NCI-H1417 treated with DMSO at 0.1 percent for 48 hours (cell line): ENCODE data around the gene NCAPD3.

Experiments used
- DNase-seq: peaks from one replicate; lab custom pipeline; 2025; lab: John Stamatoyannopoulos, UW

Gene NCAPD3

DNA sequence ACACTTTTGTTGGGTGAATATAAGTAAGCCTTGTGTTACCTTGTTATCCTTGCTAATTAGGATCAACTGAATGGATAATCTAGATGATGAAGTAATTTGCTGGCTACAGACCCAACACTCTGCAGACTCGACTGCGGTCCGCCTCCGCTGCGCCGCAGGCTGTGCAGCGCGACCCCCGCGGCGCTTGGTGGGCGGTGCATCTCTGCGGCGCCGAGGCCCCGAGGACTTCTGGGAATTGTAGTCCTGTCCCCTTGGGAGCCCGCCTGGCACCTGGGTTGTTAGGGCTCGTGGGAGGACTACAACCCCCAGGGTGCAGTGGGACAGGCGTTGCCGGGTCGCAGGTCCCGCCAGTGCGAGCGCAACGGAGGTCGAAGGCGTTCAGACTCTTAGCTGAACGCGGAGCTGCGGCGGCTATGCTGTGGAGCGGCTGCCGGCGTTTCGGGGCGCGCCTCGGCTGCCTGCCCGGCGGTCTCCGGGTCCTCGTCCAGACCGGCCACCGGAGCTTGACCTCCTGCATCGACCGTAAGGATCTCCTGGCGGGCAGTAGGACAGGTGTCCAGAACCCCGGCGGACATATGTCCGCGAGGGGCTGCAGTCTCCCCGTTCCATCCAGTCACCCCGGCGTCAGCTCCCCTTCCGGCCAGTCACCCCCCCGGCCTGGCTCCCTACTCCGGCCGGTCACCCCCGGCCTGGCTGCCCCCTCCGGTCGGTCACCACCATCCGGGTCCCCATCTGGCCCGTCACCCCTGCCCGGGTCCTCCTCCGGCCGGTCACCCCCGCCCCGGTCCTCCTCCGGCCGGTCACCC is 29.6 kb upstream of the NCAPD3 start, which contains the start of the genes ACAD8 and THYN1:
ACAD8 (plus strand) TSS at position 381 of the 806 bp plus-strand sequence; CDS start at position 414, 33 bp downstream.
THYN1 (minus strand) TSS at position 165 of the 806 bp plus-strand sequence. CDS start 470 bp downstream, outside the sequence.
- DNase-seq, result peak; percentile 79

DNA sequence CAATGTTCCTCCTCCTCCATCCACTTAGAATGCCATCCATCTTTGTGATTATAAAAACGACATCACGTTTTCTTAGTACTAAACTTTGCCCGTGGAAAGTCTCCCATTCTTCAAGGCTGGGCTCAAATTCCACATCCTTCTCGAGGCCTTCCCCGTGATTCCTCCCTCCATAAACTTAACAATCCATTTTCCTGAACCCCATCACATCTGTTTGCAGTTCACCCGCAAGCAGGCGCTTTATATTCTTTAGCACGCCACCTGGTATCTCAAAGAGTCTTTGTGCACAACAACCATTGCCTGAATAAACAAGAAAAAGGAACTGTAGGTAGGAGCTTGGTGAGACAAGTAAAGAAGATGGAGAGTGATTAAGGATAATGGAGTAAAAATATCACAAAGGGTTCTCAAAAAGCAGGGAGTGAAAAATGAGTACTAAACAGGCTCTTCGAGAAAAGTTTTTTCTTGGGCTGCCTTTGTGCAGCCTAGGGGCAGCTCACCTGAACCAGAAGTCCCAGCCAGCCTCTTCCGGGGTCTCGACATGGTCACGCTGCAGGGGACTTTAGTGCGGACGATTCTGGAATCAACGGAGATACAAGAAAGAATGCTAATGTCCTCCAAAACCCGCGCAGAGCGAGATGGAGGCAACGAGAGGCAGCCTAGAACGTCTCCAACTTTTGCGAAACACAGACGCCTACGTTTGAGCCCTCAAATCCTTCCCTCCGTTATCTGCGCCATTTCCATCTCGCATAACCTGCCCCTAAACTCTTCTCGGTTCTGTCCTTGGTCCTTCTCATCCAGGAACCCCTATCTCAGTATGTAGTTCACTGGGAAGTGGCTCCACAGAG is 28.8 kb upstream of the NCAPD3 start:
- no peak for DNase-seq

DNA sequence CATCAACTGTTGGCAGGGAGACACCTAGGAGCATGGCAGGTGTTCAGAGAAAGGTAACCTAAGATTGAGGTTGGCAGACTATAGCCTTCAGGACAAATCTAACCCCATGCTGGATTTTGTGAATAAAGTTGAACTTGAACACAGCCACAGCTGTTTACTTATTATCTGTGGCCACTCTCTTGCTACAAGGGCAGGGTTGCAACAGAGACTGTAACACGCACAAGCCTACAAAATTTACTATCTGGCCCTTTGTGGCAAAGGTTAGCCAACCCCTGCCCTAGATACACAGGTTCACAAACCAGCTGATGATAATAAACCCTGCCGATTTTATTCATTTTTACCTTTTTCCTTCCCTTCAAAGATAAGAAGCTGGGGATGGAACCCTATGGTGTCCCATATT is 26.9 kb upstream of the NCAPD3 start:
- no peak for DNase-seq

DNA sequence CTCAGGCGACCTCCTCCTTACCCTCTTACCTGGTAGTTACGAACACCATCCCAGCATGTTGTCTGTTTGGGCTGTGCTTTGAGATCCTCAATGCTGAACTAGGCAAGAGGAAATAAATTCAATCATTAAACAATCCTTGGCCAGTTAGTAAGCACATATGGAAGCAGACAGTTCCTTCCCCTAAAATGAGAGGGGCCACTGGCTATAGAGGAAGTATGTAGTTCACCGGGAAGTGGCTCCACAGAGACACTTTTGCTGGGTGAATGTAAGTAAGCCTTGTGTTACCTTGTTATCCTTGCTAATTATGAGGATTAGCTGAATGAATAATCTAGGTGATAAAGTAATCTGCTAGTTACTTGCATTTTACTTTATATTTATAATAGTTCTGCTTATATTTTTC is 26.5 kb upstream of the NCAPD3 start:
- DNase-seq, result no peak

DNA sequence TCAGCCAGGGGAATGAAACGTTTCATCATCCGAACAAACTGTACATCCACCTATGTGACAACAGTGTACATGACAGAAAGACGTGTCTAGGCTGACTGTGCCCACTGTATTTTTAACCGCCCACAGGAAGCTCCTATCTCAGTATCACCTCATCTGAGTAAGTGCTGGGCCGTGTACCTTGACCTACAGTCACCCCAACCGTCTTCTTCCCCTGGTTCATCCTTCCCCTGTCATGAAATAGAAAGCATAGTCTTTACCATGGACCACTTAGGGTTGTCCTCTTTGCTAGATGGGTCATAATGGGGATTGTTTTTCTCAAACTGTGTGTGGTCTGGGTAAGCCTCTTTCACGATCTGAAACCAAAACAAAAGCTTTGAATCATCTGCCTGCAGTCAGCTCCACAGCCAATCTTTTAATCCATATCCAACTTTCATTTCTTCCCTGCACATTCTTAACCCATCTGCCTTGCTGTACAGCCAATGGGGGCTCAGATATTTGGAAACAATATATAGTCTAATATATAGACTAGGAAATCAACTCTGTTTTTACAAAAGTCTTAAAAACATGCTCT is 25.2 kb upstream of the NCAPD3 start:
- DNase-seq, result no peak

DNA sequence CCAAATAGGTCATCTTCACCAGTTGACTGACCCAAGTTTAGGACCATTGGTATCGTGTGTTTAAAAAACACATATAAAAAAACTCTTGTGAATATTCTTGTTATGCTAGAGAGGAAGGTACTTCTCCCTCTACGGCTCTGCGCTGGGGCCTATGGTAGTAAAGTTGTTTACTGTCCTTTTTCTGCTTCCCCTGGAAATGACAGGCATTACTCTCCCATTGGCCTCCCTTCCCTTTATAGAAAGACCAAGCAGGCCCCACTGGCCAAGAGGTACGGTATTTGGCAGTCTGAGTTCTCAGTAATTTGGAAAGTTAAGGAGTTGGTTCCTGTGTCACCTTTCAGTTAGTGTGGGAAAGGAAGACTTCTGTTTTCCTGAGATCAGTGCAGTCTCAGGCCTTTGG is 22.9 kb upstream of the NCAPD3 start:
- no peak for DNase-seq

DNA sequence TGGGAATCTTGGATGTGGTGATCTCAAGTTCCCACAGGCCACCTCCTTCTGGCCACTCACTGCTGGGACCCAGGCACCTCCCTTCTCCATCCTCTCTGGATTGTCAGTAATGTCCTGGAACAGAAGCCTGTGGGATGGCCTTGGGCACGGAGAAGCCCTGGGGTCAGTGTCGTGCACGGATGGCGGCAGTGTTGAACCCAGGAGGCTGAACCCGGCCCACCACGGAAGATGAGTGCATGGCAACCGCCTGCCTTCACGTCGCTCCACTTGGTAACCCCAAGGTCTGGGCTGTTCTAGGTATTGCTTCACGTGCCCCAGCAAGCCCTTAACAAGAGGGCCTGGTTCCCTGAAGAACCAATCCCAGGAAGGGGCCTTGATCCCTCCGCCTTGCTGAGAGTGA is 22.3 kb upstream of the NCAPD3 start:
- DNase-seq, result no peak

DNA sequence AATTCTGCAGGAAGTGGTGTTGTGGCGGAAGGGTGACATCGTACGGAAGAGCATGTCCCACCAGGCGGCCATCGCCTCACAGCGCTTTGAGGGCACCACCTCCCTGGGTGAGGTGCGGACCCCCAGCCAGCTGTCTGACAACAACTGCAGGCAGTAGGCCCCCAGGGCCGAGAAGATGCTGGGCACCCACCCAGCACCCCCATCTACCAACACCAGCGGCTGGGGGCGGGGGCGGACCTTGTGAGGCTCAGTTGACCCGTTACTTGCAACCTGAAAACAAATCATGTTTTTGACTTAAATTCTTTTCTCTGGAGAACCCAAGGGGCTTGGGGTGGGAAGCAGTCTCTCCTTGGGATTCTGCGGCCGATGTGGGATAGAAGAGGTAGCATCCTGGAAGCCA is 21.7 kb upstream of the NCAPD3 start:
- no peak for DNase-seq

DNA sequence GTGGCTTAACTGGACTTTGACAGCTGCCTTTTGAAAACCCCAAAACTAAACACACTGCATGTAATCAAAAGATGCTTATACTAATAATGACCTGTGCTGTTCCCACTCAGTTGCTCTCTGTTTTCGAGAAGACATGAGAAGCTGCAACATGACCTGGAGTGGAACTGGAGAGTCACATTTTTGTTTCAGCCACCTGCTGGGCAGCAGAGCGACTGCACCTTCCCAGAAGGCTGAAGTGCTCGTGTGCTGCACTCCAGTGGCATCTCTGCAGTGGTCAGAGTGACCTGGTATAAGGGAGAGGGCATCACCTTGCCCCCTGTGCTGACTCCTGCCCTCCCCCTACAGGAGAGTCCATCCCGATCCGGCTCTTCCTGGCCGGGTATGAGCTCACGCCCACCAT is 20.8 kb upstream of the NCAPD3 start:
- DNase-seq, result no peak

DNA sequence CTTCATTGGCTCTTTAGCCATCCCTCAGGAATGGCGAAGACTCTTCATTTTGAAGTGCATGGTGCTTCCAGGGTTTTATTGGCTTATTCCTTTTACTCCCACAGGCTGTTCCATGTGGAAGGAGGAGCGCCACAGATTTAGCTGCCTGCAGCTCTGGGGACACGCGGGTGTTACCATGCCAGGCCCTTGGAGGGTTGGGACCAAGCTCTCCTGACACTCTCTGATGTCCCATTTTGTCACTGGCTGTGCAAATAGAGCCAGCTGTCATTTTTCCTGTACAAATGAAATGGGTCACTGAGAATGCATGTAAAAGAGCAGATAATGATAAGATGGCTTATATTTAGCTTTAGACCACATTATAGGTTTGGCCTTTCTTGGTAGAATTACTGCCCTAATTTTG is 20.1 kb upstream of the NCAPD3 start:
- no peak for DNase-seq

DNA sequence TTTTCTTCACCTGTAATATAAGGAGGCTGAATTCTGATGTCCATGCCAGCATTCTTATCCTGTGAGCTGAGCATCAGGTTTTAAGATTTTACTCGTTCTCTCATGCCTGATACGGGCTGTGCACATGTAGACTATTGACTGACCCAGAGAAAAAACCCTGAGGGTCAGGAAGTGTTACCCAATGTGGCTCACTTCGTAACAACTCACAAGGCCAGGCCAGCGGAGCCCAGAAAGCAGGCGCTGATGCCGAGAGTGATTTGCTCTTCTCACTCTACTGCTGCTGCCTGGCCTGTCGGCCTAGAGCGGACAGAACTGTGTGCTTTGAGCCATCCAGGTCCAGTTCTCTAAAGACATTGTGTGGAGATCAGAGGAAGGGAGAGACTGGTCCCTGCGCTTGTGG is 18.6 kb upstream of the NCAPD3 start:
- no peak for DNase-seq

DNA sequence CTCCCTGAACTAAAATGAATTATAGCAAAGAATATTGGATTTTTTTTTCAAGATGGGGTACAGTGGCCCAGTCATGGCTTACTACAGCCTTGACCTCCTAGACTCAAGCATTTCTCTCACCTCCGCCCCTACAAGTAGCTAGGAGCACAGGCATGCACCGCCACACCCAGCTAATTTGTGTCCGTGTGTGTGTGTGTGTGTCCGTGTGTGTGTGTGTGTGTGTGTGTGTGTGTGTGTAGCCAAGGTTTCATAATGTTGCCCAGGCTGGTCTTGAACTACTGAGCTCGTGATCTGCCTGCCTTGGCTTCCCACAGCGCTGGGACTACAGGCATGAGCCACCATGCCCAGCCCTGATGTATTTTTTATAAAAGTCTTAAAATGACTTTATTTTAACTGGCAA is 16.8 kb upstream of the NCAPD3 start:
- no peak for DNase-seq

DNA sequence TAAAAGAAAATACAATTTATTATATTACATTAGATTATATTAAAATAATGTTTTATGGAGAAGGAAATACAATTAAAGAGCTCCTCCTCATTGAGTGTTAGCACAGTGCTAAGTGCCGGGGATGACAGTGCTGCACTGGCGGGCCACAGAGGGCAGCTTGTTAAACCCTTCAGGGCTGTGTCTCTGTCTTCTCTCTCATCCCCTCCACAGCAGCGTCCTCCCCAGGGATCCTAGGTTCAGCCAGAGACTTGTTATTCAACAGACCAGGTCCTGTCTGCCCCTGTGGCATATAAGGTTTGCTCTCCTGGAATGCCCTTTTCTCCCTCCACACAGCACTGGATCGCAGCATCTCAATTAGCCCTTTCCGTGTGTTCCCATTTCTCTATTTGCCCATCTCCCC is 15.2 kb upstream of the NCAPD3 start:
- DNase-seq, result no peak

DNA sequence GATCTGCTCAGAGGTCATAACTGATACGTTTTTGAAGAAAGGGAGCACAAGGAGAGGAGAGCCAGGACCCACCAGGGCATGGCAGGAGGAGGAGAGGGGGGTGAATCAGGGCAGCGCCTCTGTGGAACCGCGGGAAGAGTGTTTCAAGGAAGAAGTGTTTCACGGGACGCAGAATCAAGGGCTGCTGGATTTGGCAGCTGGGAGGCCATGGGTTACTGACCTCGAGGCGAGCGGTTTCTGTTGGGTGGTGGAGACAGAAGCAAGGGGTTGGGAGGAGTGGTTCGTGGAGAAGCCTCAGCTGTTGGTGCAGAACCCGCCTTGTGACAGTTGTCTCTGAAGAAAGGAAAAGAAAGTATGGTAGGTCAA is 13.8 kb upstream of the NCAPD3 start:
- no peak for DNase-seq

DNA sequence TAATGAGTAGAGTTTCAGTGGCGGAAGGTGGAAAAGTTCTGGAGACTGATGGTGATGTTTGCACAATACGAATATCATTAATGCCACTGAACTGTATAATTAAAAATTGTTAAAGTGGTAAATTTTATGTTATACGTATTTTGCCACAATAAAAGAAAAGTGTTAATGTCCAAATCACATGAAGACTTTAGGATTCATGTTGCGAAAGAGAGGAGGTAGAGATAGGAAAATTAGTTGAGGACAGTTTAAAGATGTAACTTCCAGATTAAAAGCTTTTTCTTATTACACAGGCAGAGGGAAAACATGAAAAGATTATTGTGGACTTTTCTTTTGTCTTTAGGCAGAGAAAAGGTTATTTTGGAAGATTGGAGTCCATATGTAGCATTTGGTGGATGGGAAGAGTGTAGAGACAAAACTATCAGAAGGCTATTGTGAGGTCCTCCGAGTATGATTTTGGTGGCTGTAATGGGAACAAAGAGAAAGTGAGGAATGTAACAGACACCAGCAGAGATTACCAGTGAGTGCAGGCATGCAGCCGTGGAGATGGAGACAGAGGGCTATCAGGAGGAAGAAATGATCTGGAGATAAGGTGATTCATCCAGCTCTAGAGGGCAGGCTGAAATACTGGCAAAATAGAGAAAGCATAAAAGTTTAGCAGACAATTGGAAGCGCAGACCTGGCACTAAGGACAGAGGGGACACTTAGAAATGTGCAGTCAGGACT is 13.2 kb upstream of the NCAPD3 start:
- no peak for DNase-seq

DNA sequence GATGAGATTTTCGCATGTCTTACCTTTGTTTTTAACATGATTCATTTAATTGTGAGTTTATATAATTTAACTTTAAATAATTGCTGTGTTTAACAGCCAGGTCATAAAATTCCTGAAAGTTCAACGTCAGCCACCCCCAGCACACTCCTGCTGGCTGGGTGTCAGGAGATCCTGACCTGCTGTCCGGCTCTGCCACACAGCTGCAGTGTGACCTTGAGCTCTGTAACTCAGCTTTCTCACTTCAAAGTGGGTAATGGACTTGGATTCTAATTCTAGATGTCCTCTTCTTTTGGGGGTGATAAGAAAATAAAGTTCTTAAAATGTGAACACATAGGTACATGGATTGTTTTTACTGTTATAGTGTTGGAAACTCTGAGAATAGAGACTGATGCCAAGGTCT is 11.6 kb upstream of the NCAPD3 start:
- DNase-seq, result no peak

DNA sequence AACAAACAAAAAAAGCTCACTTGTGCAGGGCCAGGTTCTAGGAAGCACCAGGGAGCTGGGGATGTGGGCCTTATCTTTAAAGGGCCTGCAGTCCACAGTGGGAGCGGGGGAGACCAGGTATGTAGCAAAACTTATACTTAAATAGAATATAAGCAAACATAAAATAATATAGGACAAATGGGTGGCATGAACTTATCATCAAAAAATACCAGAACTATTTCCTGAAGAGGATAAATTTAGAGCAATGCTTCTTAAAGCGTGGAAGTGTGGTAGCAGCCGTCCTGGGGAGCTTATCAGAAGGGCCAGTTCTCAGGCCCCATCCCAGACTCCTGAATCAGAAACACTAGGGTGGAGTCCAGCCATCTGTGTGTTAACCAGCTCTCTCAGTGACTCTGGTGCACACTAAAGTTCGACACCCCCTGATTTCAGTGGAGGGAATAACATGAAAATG is 10.0 kb upstream of the NCAPD3 start:
- no peak for DNase-seq

DNA sequence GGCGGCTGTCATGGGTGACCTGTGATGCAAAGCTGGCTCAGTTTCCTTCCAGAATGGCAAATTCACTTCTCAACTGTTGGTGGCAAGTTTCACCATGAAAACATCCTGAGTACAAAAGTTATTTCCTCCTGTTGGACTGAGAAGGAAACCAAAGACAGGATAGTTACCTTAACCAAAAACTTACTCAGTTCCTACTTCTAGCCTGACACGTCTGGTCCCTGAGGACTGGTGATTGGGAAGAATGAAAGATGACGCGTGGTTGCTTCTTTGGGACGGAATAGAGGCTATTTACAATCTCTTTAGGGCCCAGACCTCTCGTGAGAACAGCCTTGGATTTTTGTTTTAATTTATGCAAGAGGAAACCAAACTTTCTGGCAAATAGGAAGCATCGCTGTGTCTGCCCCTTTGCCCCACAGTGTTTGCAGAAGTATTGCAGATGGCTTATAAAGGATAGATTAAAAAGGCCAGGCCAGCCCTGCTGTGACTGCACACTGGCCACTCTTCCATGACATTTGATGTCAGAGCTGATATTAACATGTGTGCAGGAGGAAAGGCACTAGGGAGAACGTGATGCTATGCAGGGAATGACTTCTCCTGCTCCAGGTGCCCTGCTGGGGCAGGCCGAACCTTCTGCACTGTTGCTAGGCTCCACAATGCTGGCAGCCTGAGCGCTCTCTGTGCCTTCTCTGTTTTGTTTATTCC is 8.3 kb upstream of the NCAPD3 start:
- no peak for DNase-seq

DNA sequence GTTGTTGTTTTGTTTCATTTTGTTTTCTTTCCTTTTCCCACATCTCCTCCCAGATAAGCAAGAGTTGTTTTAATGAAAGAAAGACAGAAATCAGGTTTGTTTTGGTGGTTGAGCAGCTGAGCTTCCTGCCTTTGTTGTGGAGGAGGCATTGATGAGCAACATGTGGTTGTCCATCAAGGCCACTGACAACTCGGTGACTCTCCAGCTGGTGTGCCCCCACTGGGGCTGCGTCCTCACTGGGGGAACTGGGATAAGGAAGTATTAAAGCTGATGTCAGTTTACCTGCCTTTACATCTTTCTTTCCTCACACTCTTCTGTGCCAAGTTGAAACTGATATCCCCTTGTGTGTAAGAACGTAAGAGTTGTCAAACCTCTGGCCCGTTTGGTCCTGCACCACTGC is 6.6 kb upstream of the NCAPD3 start:
- DNase-seq, result no peak

DNA sequence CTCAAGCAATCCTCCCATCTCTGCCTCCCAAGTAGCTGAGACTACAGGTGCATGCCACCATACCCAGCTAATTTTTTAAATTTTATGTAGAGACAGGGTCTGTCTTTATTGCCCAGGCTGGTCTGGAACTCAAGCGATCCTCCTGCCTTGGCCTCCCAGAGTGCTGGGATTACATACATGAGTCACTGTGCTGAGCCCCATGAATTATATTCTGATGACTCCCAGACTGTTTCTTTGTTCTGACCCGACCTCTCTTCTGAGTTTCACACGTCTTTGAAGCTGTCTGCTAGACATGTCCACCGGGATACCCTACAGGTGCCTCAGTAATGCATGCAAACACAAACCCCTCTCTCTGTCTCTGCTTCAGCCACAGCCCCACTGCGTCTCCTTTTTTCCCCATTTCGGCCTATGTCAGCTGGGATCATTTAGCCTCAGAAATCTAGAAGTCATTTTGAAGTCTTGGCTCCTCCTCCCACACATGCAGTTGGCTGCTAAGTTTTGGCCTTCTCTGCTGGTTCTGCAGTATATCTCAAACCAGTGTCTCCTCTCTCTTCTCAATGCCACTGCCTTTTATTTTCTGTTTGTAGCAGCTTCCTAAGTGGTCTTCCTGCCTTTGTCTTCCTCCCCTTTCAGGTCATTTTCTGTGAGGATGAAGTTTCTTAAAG is 5.5 kb upstream of the NCAPD3 start:
- no peak for DNase-seq

DNA sequence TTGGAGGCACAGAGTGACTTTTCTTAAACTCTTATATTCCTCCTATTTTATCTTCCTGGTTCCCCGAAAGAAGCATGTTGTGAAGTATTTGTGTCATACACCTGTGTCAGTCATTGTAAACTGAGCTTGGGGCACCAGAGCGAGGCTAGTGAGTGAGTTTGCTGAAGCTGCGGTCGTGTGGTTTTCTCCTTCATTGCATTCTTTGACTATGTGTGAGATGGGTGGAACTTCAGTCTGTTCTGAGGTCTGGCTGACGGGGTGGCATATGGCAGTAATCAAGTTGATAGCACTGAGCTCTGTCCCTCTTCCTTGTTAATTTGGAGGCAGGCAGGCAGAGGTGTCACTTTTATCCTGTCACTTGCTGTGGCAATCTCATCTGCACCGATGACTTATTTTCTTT is 4.9 kb upstream of the NCAPD3 start:
- no peak for DNase-seq
